ENCODE measurements around the gene METTL6. TPM values are rescaled to one million over a fixed set of nuclear protein-coding genes. Genes with fewer than 3 reads are reported as not detected.
"Not testable (repeated sequence)": the region's sequence is repeated elsewhere in the genome, so short reads cannot be mapped to it uniquely, and the experiment has no call there.

METTL6 gene
- total and polyA plus RNA-seq, 2 of the 4 experiments (the other 2 are of a cell fraction), result 15.4 to 21.5 TPM

DNA sequence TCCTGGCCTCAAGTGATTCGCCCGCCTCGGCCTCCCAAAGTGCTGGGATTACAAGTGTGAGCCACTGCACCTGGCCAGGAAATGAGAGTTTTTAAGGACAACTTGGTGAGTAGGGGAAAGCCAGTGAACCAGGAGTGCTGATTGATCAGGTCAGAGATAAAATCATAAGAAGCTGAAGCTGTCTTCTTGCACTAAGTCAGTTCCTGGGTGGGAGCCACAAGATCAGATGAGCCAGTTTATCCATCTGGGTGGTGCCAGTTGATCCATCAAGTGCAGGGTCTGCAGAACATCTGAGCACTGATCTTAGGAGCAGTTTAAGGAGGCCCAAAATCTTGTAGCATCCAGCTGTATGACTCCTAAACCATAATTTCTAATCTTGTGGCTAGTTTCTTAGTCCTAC is 39.0 kb downstream of the METTL6 start:
- H3K4ac ChIP-seq (ENCODE audit: low read depth, low read length); POLR2A ChIA-PET (ENCODE audit: unreplicated experiment); H2BK5ac ChIP-seq (ENCODE audit: low read depth, low read length, poor library complexity, severe bottlenecking); H3K56ac ChIP-seq (ENCODE audit: extremely low read depth, insufficient read depth, low read length); BruUV-seq (replicated peaks); H2BK120ac ChIP-seq (ENCODE audit: low read depth, low read length); H3K9ac ChIP-seq (ENCODE audit: low read depth, low read length); H3K9me1 ChIP-seq (ENCODE audit: insufficient read depth, low read length); H3K79me1 ChIP-seq (ENCODE audit: low read depth in 1 of 2, low read length in 2 of 2); H3K4me3 ChIP-seq (ENCODE audit: insufficient read depth, low read depth, low read length); H4K20me1 ChIP-seq (ENCODE audit: insufficient read depth, low read length); H3K4me2 ChIP-seq (ENCODE audit: low read depth, low read length); CTCF ChIA-PET; H3K14ac ChIP-seq (replicated peaks; ENCODE audit: low read depth, low read length); H3K27ac ChIP-seq (ENCODE audit: insufficient read depth, low read length); H2BK15ac ChIP-seq (ENCODE audit: low read depth, low read length); H3K9me3 ChIP-seq (ENCODE audit: control insufficient read depth, insufficient read depth, low read length); H4K5ac ChIP-seq (ENCODE audit: low read depth, low read length); H3K36me3 ChIP-seq (ENCODE audit: control insufficient read depth, insufficient read depth, low read length); H2AFZ ChIP-seq (replicated peaks; ENCODE audit: low read length, poor library complexity); H3K23ac ChIP-seq (ENCODE audit: low read depth, low read length); H3K18ac ChIP-seq (ENCODE audit: low read depth, low read length); intact Hi-C loops (cut with micrococcal nuclease); H4K91ac ChIP-seq (ENCODE audit: insufficient read depth, low read depth, low read length); H2BK20ac ChIP-seq (ENCODE audit: low read depth, low read length); H2AK5ac ChIP-seq (ENCODE audit: low read depth, low read length); DNase-seq; dilution Hi-C loops (cut with HindIII; ENCODE audit: low sequenced_read_pairs, unreplicated experiment); H4K8ac ChIP-seq (ENCODE audit: low read depth in 2 of 2, low read length in 2 of 2); ATAC-seq (ENCODE audit: low read depth); H3K4me1 ChIP-seq (ENCODE audit: control insufficient read depth, insufficient read depth, low read length); H2AK9ac ChIP-seq (replicated peaks; ENCODE audit: low read depth, low read length, poor library complexity); H3K27me3 ChIP-seq (ENCODE audit: control insufficient read depth, insufficient read depth, low read length): not testable (repeated sequence)
- in situ Hi-C loops (cut with MboI; ENCODE audit: low sequenced_read_pairs), result loop anchor here (25.0 kb wide), 1 partner anchor 276 kb away; no protein-coding TSS in a partner anchor
- no CpG with 5 or more reads among the region's 3 CpGs for WGBS, 2 experiments (ENCODE audit: extremely low coverage in 2 of 2, insufficient read length in 1 of 2)
